NCI-H128 (cell line): ENCODE results near the gene SLC24A4.

ENCODE experiments used
- DNase-seq: peaks from one replicate; lab custom pipeline; 2025; ENCODE audit not compliant: unreplicated experiment; lab: John Stamatoyannopoulos, UW

Gene SLC24A4

GRCh38 chr14:92360651-92361370, 37.8 kb downstream of the SLC24A4 start:
- no peak for DNase-seq

GRCh38 chr14:92362781-92363235, 39.8 kb downstream of the SLC24A4 start:
- DNase-seq, result no peak

- DNase-seq, result no peak
Measured at GRCh38 chr14:92366237-92366636, 43.3 kb downstream of the SLC24A4 start.

- no peak for DNase-seq
Measured at GRCh38 chr14:92368001-92368400, 45.0 kb downstream of the SLC24A4 start.

- DNase-seq, result no peak
Measured at GRCh38 chr14:92369097-92369496, 46.1 kb downstream of the SLC24A4 start.

GRCh38 chr14:92372230-92372629, 49.3 kb downstream of the SLC24A4 start:
- DNase-seq, result no peak

GRCh38 chr14:92373336-92373735, 50.4 kb downstream of the SLC24A4 start:
- DNase-seq, result no peak

GRCh38 chr14:92380131-92380530, 57.2 kb downstream of the SLC24A4 start:
- no peak for DNase-seq

GRCh38 chr14:92380582-92380981, 57.6 kb downstream of the SLC24A4 start:
- DNase-seq, result no peak

- no peak for DNase-seq
Measured at GRCh38 chr14:92382677-92383076, 59.7 kb downstream of the SLC24A4 start.

- DNase-seq, result no peak
Measured at GRCh38 chr14:92383805-92384204, 60.8 kb downstream of the SLC24A4 start.

- no peak for DNase-seq
Measured at GRCh38 chr14:92384461-92385133, 61.6 kb downstream of the SLC24A4 start.

- no peak for DNase-seq
Measured at GRCh38 chr14:92385561-92385960, 62.6 kb downstream of the SLC24A4 start.

GRCh38 chr14:92386165-92386564, 63.2 kb downstream of the SLC24A4 start:
- DNase-seq, result no peak

- DNase-seq, result no peak
Measured at GRCh38 chr14:92386637-92387036, 63.7 kb downstream of the SLC24A4 start.

- DNase-seq, result no peak
Measured at GRCh38 chr14:92387578-92387977, 64.6 kb downstream of the SLC24A4 start.

- no peak for DNase-seq
Measured at GRCh38 chr14:92389598-92390158, 66.7 kb downstream of the SLC24A4 start.

GRCh38 chr14:92391726-92392125, 68.8 kb downstream of the SLC24A4 start:
- no peak for DNase-seq

GRCh38 chr14:92392711-92393110, 69.7 kb downstream of the SLC24A4 start:
- no peak for DNase-seq

- DNase-seq, result no peak
Measured at GRCh38 chr14:92397150-92397952, 74.4 kb downstream of the SLC24A4 start.

GRCh38 chr14:92397953-92398564, 75.1 kb downstream of the SLC24A4 start:
- DNase-seq, result no peak
